Measurements from ENCODE around the gene RNU5B-1. TPM values are rescaled to one million over a fixed set of nuclear protein-coding genes. Genes with fewer than 3 reads are reported as not detected.
A peak's percentile ranks its signal among the peaks of the same experiment; 100 is the strongest.

Gene RNU5B-1
- polyA plus RNA-seq, 1 donor: not detected

GRCh38 chr15:65334586-65335231 is 30.2 kb downstream of the RNU5B-1 start:
- WGBS (ENCODE audit: insufficient coverage, low lambda C conversion rate): no CpG with 5 or more reads among the region's 20 CpGs
- Histone ChIP-seq H3K4me3 (ENCODE audit: low read length) (no peak overlapping the region), H3K4me1 (ENCODE audit: control insufficient read depth, insufficient read depth, low read length) (peaks cover 5% of the 10 kb centered on the region)

GRCh38 chr15:65335278-65336055 is 31.0 kb downstream of the RNU5B-1 start:
- WGBS (ENCODE audit: insufficient coverage, low lambda C conversion rate): no CpG with 5 or more reads among the region's 19 CpGs
- H3K4me3 ChIP-seq (ENCODE audit: low read length): no peak overlapping the region

More at GRCh38 chr15:65334586-65335231, 30.2 kb downstream of the RNU5B-1 start:
- no peak for DNase-seq
- H3K27ac ChIP-seq (ENCODE audit: low read length): no peak overlapping the region
- H3K36me3 ChIP-seq (ENCODE audit: control insufficient read depth, insufficient read depth, low read length): peaks cover 5% of the 10 kb centered on the region
- H3K27me3 ChIP-seq (ENCODE audit: control insufficient read depth, insufficient read depth, low read length): no peaks in the 10 kb centered on the region
- no peaks in the 10 kb centered on the region for H3K9me3 ChIP-seq (ENCODE audit: control insufficient read depth, low read depth, low read length)

GRCh38 chr15:65336493-65337435 is 32.3 kb downstream of the RNU5B-1 start:
- H3K27ac ChIP-seq (ENCODE audit: low read length): no peak overlapping the region

More at GRCh38 chr15:65335278-65336055, 31.0 kb downstream of the RNU5B-1 start:
- Histone ChIP-seq H3K27me3 (ENCODE audit: control insufficient read depth, insufficient read depth, low read length) (no peaks in the 10 kb centered on the region), H3K27ac (ENCODE audit: low read length) (no peak overlapping the region), H3K9me3 (ENCODE audit: control insufficient read depth, low read depth, low read length) (no peaks in the 10 kb centered on the region), H3K4me1 (ENCODE audit: control insufficient read depth, insufficient read depth, low read length) (peaks cover 12% of the 10 kb centered on the region), H3K36me3 (ENCODE audit: control insufficient read depth, insufficient read depth, low read length) (peaks cover 5% of the 10 kb centered on the region)
- no peak for DNase-seq

GRCh38 chr15:65337436-65338070 is 33.1 kb downstream of the RNU5B-1 start:
- no CpG with 5 or more reads among the region's 6 CpGs for WGBS (ENCODE audit: insufficient coverage, low lambda C conversion rate)
- Histone ChIP-seq H3K4me3 (ENCODE audit: low read length) (no peak overlapping the region), H3K27ac (ENCODE audit: low read length) (no peak overlapping the region), H3K27me3 (ENCODE audit: control insufficient read depth, insufficient read depth, low read length) (no peaks in the 10 kb centered on the region), H3K36me3 (ENCODE audit: control insufficient read depth, insufficient read depth, low read length) (no peaks in the 10 kb centered on the region), H3K9me3 (ENCODE audit: control insufficient read depth, low read depth, low read length) (no peaks in the 10 kb centered on the region), H3K4me1 (ENCODE audit: control insufficient read depth, insufficient read depth, low read length) (peaks cover 14% of the 10 kb centered on the region)
- no peak for DNase-seq

More at GRCh38 chr15:65336493-65337435, 32.3 kb downstream of the RNU5B-1 start:
- no peaks in the 10 kb centered on the region for H3K36me3 ChIP-seq (ENCODE audit: control insufficient read depth, insufficient read depth, low read length)
- H3K4me1 ChIP-seq (ENCODE audit: control insufficient read depth, insufficient read depth, low read length): peaks cover 14% of the 10 kb centered on the region
- DNase-seq: no peak
- H3K9me3 ChIP-seq (ENCODE audit: control insufficient read depth, low read depth, low read length): no peaks in the 10 kb centered on the region
- WGBS (ENCODE audit: insufficient coverage, low lambda C conversion rate): no CpG with 5 or more reads among the region's 21 CpGs
- H3K4me3 ChIP-seq (ENCODE audit: low read length): no peak overlapping the region
- H3K27me3 ChIP-seq (ENCODE audit: control insufficient read depth, insufficient read depth, low read length): no peaks in the 10 kb centered on the region

GRCh38 chr15:65338366-65338765 is 33.9 kb downstream of the RNU5B-1 start:
- DNase-seq: peak in 1 of 2 donors; percentile 39
- H3K4me1 ChIP-seq (ENCODE audit: control insufficient read depth, insufficient read depth, low read length): peaks cover 14% of the 10 kb centered on the region
- WGBS (ENCODE audit: insufficient coverage, low lambda C conversion rate): no CpG with 5 or more reads among the region's 3 CpGs

GRCh38 chr15:65338823-65339222 is 34.3 kb downstream of the RNU5B-1 start:
- no peak overlapping the region for H3K27ac ChIP-seq (ENCODE audit: low read length)
- no peak overlapping the region for H3K4me3 ChIP-seq (ENCODE audit: low read length)
- WGBS (ENCODE audit: insufficient coverage, low lambda C conversion rate): no CpG with 5 or more reads among the region's 8 CpGs
- DNase-seq: no peak
- H3K9me3 ChIP-seq (ENCODE audit: control insufficient read depth, low read depth, low read length): no peaks in the 10 kb centered on the region
- peaks cover 14% of the 10 kb centered on the region for H3K4me1 ChIP-seq (ENCODE audit: control insufficient read depth, insufficient read depth, low read length)
- no peaks in the 10 kb centered on the region for H3K36me3 ChIP-seq (ENCODE audit: control insufficient read depth, insufficient read depth, low read length)
- no peaks in the 10 kb centered on the region for H3K27me3 ChIP-seq (ENCODE audit: control insufficient read depth, insufficient read depth, low read length)

More at GRCh38 chr15:65338366-65338765, 33.9 kb downstream of the RNU5B-1 start:
- Histone ChIP-seq H3K27ac (ENCODE audit: low read length) (no peak overlapping the region), H3K4me3 (ENCODE audit: low read length) (no peak overlapping the region), H3K27me3 (ENCODE audit: control insufficient read depth, insufficient read depth, low read length) (no peaks in the 10 kb centered on the region), H3K9me3 (ENCODE audit: control insufficient read depth, low read depth, low read length) (no peaks in the 10 kb centered on the region), H3K36me3 (ENCODE audit: control insufficient read depth, insufficient read depth, low read length) (no peaks in the 10 kb centered on the region)

- no CpG with 5 or more reads among the region's 6 CpGs for WGBS (ENCODE audit: insufficient coverage, low lambda C conversion rate)
- no peak for DNase-seq
- Histone ChIP-seq H3K27ac (ENCODE audit: low read length) (peak overlapping the region; percentile 32), H3K36me3 (ENCODE audit: control insufficient read depth, insufficient read depth, low read length) (no peaks in the 10 kb centered on the region), H3K27me3 (ENCODE audit: control insufficient read depth, insufficient read depth, low read length) (no peaks in the 10 kb centered on the region), H3K9me3 (ENCODE audit: control insufficient read depth, low read depth, low read length) (no peaks in the 10 kb centered on the region), H3K4me3 (ENCODE audit: low read length) (no peak overlapping the region), H3K4me1 (ENCODE audit: control insufficient read depth, insufficient read depth, low read length) (peaks cover 14% of the 10 kb centered on the region)
These were observed 34.9 kb downstream of the RNU5B-1 start for GRCh38 chr15:65339416-65339815.

- no peaks in the 10 kb centered on the region for H3K27me3 ChIP-seq (ENCODE audit: control insufficient read depth, insufficient read depth, low read length)
- H3K36me3 ChIP-seq (ENCODE audit: control insufficient read depth, insufficient read depth, low read length): no peaks in the 10 kb centered on the region
- WGBS (ENCODE audit: insufficient coverage, low lambda C conversion rate): no CpG with 5 or more reads among the region's 7 CpGs
- H3K4me1 ChIP-seq (ENCODE audit: control insufficient read depth, insufficient read depth, low read length): peaks cover 14% of the 10 kb centered on the region
- DNase-seq: peak; percentile 70 to 79
- H3K4me3 ChIP-seq (ENCODE audit: low read length): no peak overlapping the region
- no peaks in the 10 kb centered on the region for H3K9me3 ChIP-seq (ENCODE audit: control insufficient read depth, low read depth, low read length)
- H3K27ac ChIP-seq (ENCODE audit: low read length): peak overlapping the region; percentile 32
These were observed 35.4 kb downstream of the RNU5B-1 start for GRCh38 chr15:65339920-65340319.

GRCh38 chr15:65342493-65342892 is 38.0 kb downstream of the RNU5B-1 start:
- Histone ChIP-seq H3K27me3 (ENCODE audit: control insufficient read depth, insufficient read depth, low read length) (no peaks in the 10 kb centered on the region), H3K4me3 (ENCODE audit: low read length) (no peak overlapping the region), H3K9me3 (ENCODE audit: control insufficient read depth, low read depth, low read length) (no peaks in the 10 kb centered on the region), H3K27ac (ENCODE audit: low read length) (no peak overlapping the region), H3K4me1 (ENCODE audit: control insufficient read depth, insufficient read depth, low read length) (peaks cover 14% of the 10 kb centered on the region), H3K36me3 (ENCODE audit: control insufficient read depth, insufficient read depth, low read length) (no peaks in the 10 kb centered on the region)
- WGBS (ENCODE audit: insufficient coverage, low lambda C conversion rate): 93% methylated on average over 3 of the region's 9 CpGs
- no peak for DNase-seq
